ENCODE results near the gene EIF5B.

DNA sequence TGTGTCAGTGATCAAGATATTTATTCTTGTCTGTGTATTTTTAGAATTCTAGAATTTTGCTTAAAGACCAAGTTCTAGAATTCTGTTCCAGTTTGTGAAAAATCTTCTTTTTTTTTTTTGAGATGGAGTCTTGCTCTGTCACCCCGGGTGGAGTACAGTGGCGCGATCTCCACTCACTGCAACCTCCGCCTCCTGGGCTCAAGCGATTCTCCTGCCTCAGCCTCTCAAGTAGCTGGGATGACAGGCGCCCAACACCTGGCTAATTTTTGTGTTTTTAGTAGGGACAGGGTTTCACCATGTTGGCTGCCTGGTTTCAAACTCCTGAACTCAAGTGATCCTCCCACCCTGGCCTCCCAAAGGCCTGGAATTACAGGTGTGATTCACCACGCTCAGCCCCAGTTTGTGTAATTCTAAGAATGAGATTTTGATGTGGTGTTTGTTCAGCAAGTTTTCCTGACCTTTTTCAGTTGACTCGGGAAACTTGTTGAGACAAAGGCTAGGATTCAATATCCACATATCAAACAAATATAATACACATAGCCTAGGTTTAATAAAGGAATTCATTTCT is 3.6 kb downstream of the EIF5B start:
- no peak for TF ChIP-seq CTCF (IDR thresholded peaks at IDR 0.05; ENCODE audit: poor library complexity)
- no peak for TF ChIP-seq EZH2 (IDR thresholded peaks at IDR 0.05; ENCODE audit: borderline replicate concordance)
- no peak for TF ChIP-seq EZH2phosphoT487 (IDR thresholded peaks at IDR 0.05; ENCODE audit: low read depth, severe bottlenecking, unreplicated experiment)

All from hepatocyte (in vitro differentiated cells).